BLaER1 treated with 17β-estradiol and CSF1 and Interleukin-3, amounts not matched to agents 10 nM and 100 nM (cell line): Measurements from ENCODE around the gene KNTC1.
A peak's percentile ranks its signal among the peaks of the same experiment; 100 is the strongest.

Experiments used
- H3K27ac ChIP-seq, 11 experiments: shearing (Covaris generic); formaldehyde crosslinking; 2 replicates each; pipeline ENCODE4 v1.8.1; 2022
- H3K27me3 ChIP-seq, 11 experiments: shearing (Covaris generic); formaldehyde crosslinking; 2 replicates each; pipeline ENCODE4 v1.8.1; 2022
- H3K36me3 ChIP-seq, 11 experiments: shearing (Covaris generic); formaldehyde crosslinking; 2 replicates each; pipeline ENCODE4 v1.8.1; 2022
- H3K4me1 ChIP-seq, 10 experiments: shearing (Covaris generic); formaldehyde crosslinking; 2 replicates each; pipeline ENCODE4 v1.8.1; 2022
- H3K4me2 ChIP-seq, 11 experiments: shearing (Covaris generic); formaldehyde crosslinking; 2 replicates each; pipeline ENCODE4 v1.8.1; 2022
- H3K4me3 ChIP-seq, 10 experiments: shearing (Covaris generic); formaldehyde crosslinking; 2 replicates each; pipeline ENCODE4 v1.8.1; 2022
- H3K9ac ChIP-seq, 11 experiments: shearing (Covaris generic); formaldehyde crosslinking; 2 replicates each; pipeline ENCODE4 v1.8.1; 2022
- H3K9me3 ChIP-seq, 11 experiments: shearing (Covaris generic); formaldehyde crosslinking; replicated peaks in 1 of 11; 2 replicates each; pipeline ENCODE4 v1.8.1; 2022
- H4K20me1 ChIP-seq, 11 experiments: shearing (Covaris generic); formaldehyde crosslinking; 2 replicates each; pipeline ENCODE4 v1.8.1; 2022
- Cebpa-rat ChIP-seq, 11 experiments: shearing (Covaris generic); IDR thresholded peaks; 2 replicates each; pipeline ENCODE4 v1.8.1; 2022

Gene KNTC1

DNA sequence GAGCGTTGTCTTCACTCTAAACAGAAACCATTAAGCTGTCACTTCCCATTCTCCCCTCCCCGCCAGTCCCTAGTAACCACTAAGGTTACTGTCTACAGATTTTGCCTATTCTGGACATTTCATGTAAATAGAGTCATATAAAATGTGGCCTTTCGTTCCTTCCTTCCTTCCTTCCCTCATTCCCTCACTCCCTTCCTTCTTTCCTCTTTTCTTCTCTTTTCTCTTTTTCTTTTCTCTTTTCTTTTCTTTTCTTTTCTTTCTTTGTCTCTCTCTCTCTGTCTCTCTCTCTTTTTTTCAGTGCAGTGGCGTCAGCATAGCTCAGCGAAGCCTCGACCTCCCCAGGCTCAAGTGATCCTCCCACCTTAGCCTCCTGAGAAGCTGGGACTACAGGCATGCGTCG is 138.3 kb downstream of the KNTC1 start:
- Histone ChIP-seq H3K9ac (no peak overlapping the region), H3K4me1 (peaks cover 0 to under 1% (median 0%) of the 10 kb centered on the region in 10 experiments; a peak in 3 of 20 replicates), H3K27me3 (no peaks in the 10 kb centered on the region), H4K20me1 (no peaks in the 10 kb centered on the region), H3K36me3 (no peaks in the 10 kb centered on the region), H3K4me2 (no peak overlapping the region), H3K27ac (no peak overlapping the region), H3K4me3 (no peak overlapping the region), H3K9me3 (no peaks in the 10 kb centered on the region)
- TF ChIP-seq Cebpa-rat (IDR thresholded peaks at IDR 0.05) = no peak

DNA sequence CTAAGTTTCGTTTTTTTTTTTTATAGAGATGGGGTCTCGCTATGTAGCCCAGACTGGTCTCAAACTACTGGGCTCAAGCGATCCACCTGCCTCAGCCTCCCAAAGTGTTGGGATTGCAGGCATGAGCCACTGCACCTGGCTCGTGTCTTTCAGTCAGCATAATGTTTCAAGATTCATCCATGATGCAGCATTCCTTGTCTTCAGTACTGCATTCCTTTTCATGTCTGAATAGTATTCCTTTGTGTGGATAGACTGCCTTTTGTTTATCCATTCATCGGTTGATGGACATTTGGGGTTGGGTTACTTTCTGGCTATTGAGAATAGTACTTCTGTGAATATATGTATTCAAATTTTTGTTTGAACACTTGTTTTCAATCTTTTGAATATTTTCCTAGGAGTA is 138.7 kb downstream of the KNTC1 start:
- no peak for TF ChIP-seq Cebpa-rat (IDR thresholded peaks at IDR 0.05)
- Histone ChIP-seq H3K9ac (no peak overlapping the region), H3K36me3 (no peaks in the 10 kb centered on the region), H3K27me3 (no peaks in the 10 kb centered on the region), H4K20me1 (no peaks in the 10 kb centered on the region), H3K4me2 (no peak overlapping the region), H3K9me3 (no peaks in the 10 kb centered on the region), H3K4me3 (no peak overlapping the region), H3K4me1 (no peaks in the 10 kb centered on the region; a peak in 1 of 20 replicates), H3K27ac (no peak overlapping the region)

DNA sequence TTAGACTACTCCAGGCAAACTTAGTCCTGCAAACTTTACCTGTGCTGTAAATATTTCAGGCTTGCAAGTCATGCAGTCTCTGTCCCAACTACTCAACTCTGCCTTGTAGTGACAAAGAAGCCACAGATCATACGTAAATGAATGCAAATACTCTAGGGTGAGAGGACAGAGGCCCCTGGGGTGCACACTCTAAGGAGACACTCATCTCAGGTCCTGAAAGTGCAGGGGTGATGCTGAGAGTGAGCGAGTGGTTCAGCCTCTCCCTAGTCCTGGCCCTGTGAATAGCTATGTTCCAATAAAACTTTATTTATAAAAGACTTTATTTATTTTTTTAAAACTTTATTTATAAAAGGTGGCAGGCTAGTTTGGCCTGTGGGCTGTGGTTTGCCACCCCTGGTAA is 141.2 kb downstream of the KNTC1 start:
- Histone ChIP-seq H4K20me1 (no peaks in the 10 kb centered on the region), H3K4me3 (no peak overlapping the region), H3K4me2 (no peak overlapping the region), H3K9ac (no peak overlapping the region), H3K27me3 (no peaks in the 10 kb centered on the region), H3K36me3 (no peaks in the 10 kb centered on the region), H3K27ac (no peak overlapping the region), H3K4me1 (peaks cover 0 to 8% (median 2%) of the 10 kb centered on the region in 10 experiments; a peak in 5 of 20 replicates), H3K9me3 (no peaks in the 10 kb centered on the region)
- TF ChIP-seq Cebpa-rat (IDR thresholded peaks at IDR 0.05) = no peak

DNA sequence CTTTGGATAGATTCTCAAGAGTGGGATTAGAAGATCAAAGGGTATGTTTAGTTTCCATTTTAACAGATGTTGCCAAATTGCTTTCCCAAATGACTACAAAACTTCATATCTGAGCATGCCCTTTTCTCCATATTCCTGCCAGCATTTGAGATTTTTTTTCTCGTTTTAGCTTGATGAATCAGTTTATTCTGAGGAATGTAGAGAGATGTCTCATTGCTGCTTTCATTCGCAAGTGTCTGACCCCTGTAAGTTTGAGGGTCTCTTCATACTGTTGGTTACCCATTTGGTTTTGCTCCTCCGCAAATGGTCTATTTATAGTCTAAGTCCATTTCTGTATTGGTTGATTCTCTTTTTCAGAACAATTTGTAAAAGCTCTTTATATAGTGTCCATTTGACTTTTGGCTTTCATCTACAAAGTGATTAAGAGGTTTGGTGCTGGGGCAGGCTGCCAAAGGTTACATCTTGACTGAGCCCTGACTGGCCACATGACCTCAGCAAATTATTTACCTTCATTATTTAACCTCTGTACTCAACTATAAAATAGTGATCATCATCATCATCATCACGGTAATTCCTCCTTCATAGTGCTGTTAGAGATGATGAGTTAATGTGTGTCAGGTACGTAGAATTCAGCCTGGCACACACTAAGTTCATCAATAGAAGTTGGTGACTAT is 142.5 kb downstream of the KNTC1 start:
- Histone ChIP-seq H4K20me1 (no peaks in the 10 kb centered on the region), H3K4me3 (no peak overlapping the region), H3K36me3 (no peaks in the 10 kb centered on the region), H3K9ac (no peak overlapping the region), H3K27ac (no peak overlapping the region), H3K4me2 (no peak overlapping the region), H3K9me3 (no peaks in the 10 kb centered on the region), H3K27me3 (no peaks in the 10 kb centered on the region), H3K4me1 (peaks cover 0 to 13% (median 5%) of the 10 kb centered on the region in 10 experiments; a peak in 9 of 20 replicates)
- TF ChIP-seq Cebpa-rat (IDR thresholded peaks at IDR 0.05) = no peak

DNA sequence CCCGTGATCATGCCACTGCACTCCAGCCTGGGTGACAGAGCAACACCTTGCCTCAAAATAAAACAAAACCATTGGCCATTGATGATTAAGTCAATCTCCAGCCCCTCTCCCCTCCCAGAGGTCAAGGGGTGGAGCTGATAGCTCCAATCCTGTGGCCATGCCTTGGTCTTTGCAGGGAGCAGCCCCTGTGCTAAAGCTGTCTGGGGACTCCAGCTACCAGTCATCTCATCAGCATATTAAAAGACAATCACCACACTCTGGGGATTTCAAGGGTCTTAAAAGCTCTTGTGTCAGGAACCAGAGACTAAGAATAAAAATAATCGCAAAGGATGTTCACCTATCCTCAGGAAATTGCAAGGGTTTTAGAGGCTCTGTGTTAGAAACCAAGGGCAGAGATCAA is 145.5 kb downstream of the KNTC1 start:
- H3K4me3 ChIP-seq = no peak overlapping the region
- H3K9ac ChIP-seq = no peak overlapping the region
- no peak for TF ChIP-seq Cebpa-rat (IDR thresholded peaks at IDR 0.05)
- 0 out of 22 replicates have a peak overlapping the region, but pooled peaks of 1 of the 11 experiments have one; percentile 15 for H3K27ac ChIP-seq
- H3K9me3 ChIP-seq = peaks cover 0 to 7% (median 0%) of the 10 kb centered on the region in 11 experiments; a peak in 1 of 22 replicates
- H4K20me1 ChIP-seq = no peaks in the 10 kb centered on the region
- no peaks in the 10 kb centered on the region for H3K27me3 ChIP-seq
- H3K4me1 ChIP-seq = peaks cover 0 to 20% (median 10%) of the 10 kb centered on the region in 10 experiments; a peak in 9 of 20 replicates
- H3K36me3 ChIP-seq = no peaks in the 10 kb centered on the region
- peak overlapping the region in 1 of 11 experiments; percentile 5; a peak in 2 of 22 replicates for H3K4me2 ChIP-seq
